Body of pancreas (tissue), 4 donors: ENCODE measurements around the gene IFT22. TPM values are rescaled to one million over a fixed set of nuclear protein-coding genes. Genes with fewer than 3 reads are reported as not detected.

Experiments used
- ATAC-seq: fragments of 150-250 bp; one replicate; pipeline ENCODE4 v1.9.1; 2016
- DNase-seq, 4 donors: peaks; one replicate each; pipeline ENCODE4 v3.0.0-alpha.2; 2019
- H3K27ac ChIP-seq, 4 donors: fragments of 200-600 bp; sonication (generic); 1 replicate in 3 of 4; 2 replicates in 1 of 4; pipeline versions ENCODE4 v1.5.1 to v1.6.1; 2016 to 2019; ENCODE audit warnings: mild to moderate bottlenecking in 1 of 4, mixed read lengths in 1 of 4, moderate library complexity in 1 of 4
- H3K27me3 ChIP-seq, 2 donors: fragments of 200-600 bp; sonication (generic); one replicate each; pipeline ENCODE4 v1.6.0; 2016; ENCODE audit warnings: mild to moderate bottlenecking in 1 of 2
- H3K36me3 ChIP-seq, 2 donors: fragments of 200-600 bp; sonication (generic); replicated peaks in 1 of 2; 2 replicates each; pipeline ENCODE4 v1.5.1; 2016; ENCODE audit warnings: low read depth in 2 of 2; ENCODE audit not compliant: insufficient read depth in 1 of 2
- H3K4me1 ChIP-seq: fragments of 200-600 bp; sonication (generic); one replicate; pipeline ENCODE4 v1.6.0; 2016
- H3K4me3 ChIP-seq, 2 donors: fragments of 200-600 bp; sonication (generic); 1 replicate in 1 of 2; 2 replicates in 1 of 2; pipeline ENCODE4 v1.5.1; 2016 to 2019
- H3K9me3 ChIP-seq, 3 donors: fragments of 200-600 bp; sonication (generic); 1 replicate in 2 of 3; 2 replicates in 1 of 3; pipeline ENCODE4 v1.5.1; 2016
- POLR2A ChIP-seq, 3 donors: fragments of 450-650 bp; IDR thresholded peaks; one replicate each; pipeline ENCODE4 v1.6.1; 2016; ENCODE audit warnings: antibody characterized with exemption in 3 of 3, mild to moderate bottlenecking in 2 of 3
- WGBS, 2 donors: methylation state at CpG; one replicate each; pipeline ENCODE4 v1.1.5; 2017; 5-methylcytosine and 5-hydroxymethylcytosine counted together
- intact Hi-C: fragments of 100-400 bp; cut with DNase I; formaldehyde crosslinking; loops from one replicate; pipeline ENCODE4 v1.15.1; 2023
- total RNA-seq, 2 donors: library from RNA; depleted of rRNA; stranded (reverse); fragments of >200 nt; gene quantifications; one replicate each; pipeline ENCODE4 v1.1.0, GENCODE V29; 2016
- TF ChIP-seq, protein P1 (sequence below), 7 experiments: fragments of 450-650 bp in 4 of 7; fragments of 200-600 bp in 3 of 7; sonication (generic) in 3 of 7; IDR thresholded peaks; one replicate each; pipeline ENCODE4 v1.5.1; 2016 to 2019; ENCODE audit warnings: antibody characterized with exemption in 7 of 7

IFT22 gene
- total RNA-seq, 2 donors from 2014 or later = 18.7 to 31.0 TPM

DNA sequence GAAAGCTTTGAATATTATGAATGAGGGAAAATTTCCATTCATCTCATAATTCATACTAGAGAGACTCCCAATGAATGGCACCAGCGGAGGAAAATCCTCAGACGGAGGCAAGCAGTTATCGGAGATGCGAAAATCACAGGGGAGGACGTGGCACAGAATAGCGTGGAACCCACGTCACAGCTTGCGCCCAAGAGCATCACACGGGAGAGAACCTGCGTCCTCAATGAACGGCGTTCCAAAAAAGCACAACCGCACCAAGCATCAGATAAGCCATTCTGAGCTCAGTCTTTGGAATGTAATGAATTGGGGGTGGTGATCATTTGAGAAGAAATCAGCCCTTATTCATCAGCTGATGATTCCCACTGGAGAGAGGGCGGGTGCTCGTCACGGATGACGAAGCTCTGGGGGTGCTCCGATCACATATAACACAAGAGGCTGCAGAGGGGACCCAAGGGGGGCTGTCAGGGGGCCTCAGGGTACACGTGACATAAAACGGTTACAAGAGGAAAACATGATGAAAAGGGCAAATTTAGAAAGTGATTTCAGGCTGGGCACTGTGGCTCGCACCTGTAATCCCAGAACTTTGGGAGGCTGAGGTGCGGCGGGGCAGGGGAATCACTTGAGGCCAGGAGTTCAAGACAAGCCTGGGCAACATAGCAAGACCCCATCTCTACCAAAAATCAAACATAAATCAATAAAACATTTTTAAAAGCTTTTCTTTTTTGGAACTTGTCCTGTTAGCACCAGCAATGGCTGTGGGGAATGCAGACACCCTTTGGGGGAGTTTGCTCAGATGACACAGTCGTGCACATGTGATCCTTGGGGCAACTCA lies 42.9 kb downstream of the IFT22 start:
- Histone ChIP-seq H3K9me3 (no peaks in the 10 kb centered on the region), H3K4me3 (no peak overlapping the region), H3K36me3 (no peaks in the 10 kb centered on the region), H3K4me1 (peaks cover 6% of the 10 kb centered on the region), H3K27me3 (peaks cover 0 to 4% of the 10 kb centered on the region in 2 donors), H3K27ac (no peak overlapping the region)
- WGBS, 2 donors = 76 to 78% methylated on average over 24 of the region's 24 CpGs
- no peak for ATAC-seq
- intact Hi-C loops = no loop called here
- no peak for DNase-seq
- TF ChIP-seq, protein P1, sequence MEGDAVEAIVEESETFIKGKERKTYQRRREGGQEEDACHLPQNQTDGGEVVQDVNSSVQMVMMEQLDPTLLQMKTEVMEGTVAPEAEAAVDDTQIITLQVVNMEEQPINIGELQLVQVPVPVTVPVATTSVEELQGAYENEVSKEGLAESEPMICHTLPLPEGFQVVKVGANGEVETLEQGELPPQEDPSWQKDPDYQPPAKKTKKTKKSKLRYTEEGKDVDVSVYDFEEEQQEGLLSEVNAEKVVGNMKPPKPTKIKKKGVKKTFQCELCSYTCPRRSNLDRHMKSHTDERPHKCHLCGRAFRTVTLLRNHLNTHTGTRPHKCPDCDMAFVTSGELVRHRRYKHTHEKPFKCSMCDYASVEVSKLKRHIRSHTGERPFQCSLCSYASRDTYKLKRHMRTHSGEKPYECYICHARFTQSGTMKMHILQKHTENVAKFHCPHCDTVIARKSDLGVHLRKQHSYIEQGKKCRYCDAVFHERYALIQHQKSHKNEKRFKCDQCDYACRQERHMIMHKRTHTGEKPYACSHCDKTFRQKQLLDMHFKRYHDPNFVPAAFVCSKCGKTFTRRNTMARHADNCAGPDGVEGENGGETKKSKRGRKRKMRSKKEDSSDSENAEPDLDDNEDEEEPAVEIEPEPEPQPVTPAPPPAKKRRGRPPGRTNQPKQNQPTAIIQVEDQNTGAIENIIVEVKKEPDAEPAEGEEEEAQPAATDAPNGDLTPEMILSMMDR (IDR thresholded peaks at IDR 0.05) = no peak
- TF ChIP-seq POLR2A (IDR thresholded peaks at IDR 0.05) = no peak

DNA sequence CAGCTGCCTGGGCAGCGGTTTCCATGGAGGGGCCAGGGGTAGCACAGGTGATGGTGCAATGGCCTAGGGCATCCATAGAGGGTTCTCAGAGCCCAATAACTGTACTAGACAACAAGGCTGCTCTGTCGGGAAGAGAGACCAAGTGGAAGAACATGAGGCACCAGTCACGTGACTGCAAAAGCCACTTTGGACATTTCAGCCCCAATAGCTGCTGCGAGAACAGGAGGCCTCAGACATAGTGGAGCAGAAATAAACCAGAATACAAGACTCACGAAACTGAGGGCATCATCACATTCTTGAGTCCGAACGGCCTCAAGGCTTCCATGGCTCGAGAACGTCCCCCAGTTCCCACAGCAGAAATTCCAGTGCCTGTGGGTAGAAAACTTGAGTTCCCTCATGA lies 44.5 kb downstream of the IFT22 start:
- TF ChIP-seq, protein P1 (IDR thresholded peaks at IDR 0.05) = no peak
- no peak for TF ChIP-seq POLR2A (IDR thresholded peaks at IDR 0.05)
- ATAC-seq = no peak
- Histone ChIP-seq H3K4me3 (no peak overlapping the region), H3K4me1 (no peaks in the 10 kb centered on the region), H3K27me3 (peaks cover 0 to 4% of the 10 kb centered on the region in 2 donors), H3K9me3 (no peaks in the 10 kb centered on the region), H3K36me3 (no peaks in the 10 kb centered on the region), H3K27ac (no peak overlapping the region)
- intact Hi-C loops = no loop called here
- no peak for DNase-seq
- 62 to 76% methylated on average over 9 of the region's 9 CpGs for WGBS, 2 donors

- Histone ChIP-seq H3K27ac (no peak overlapping the region), H3K36me3 (no peaks in the 10 kb centered on the region), H3K27me3 (peaks cover 0 to 4% of the 10 kb centered on the region in 2 donors), H3K4me1 (no peaks in the 10 kb centered on the region), H3K9me3 (no peaks in the 10 kb centered on the region), H3K4me3 (no peak overlapping the region)
- TF ChIP-seq, protein P1 (IDR thresholded peaks at IDR 0.05) = no peak
- TF ChIP-seq POLR2A (IDR thresholded peaks at IDR 0.05) = no peak
- ATAC-seq (no peak), DNase-seq (no peak)
- intact Hi-C loops = no loop called here
- whole genome bisulfite sequencing, 2 donors = 46 to 57% methylated on average over 4 of the region's 4 CpGs
These were observed 48.4 kb downstream of the IFT22 start for GRCh38 chr7:101273206-101273605.

GRCh38 chr7:101271021-101271420 lies 50.6 kb downstream of the IFT22 start:
- TF ChIP-seq, protein P1 (IDR thresholded peaks at IDR 0.05) = no peak
- Histone ChIP-seq H3K4me3 (no peak overlapping the region), H3K27me3 (peaks cover 0 to 4% of the 10 kb centered on the region in 2 donors), H3K4me1 (no peaks in the 10 kb centered on the region), H3K36me3 (no peaks in the 10 kb centered on the region), H3K9me3 (no peaks in the 10 kb centered on the region), H3K27ac (no peak overlapping the region)
- DNase-seq (no peak), ATAC-seq (no peak)
- WGBS, 2 donors = 74 to 78% methylated on average over 5 of the region's 5 CpGs
- intact Hi-C loops = no loop called here

GRCh38 chr7:101269664-101270063 lies 51.9 kb downstream of the IFT22 start:
- no peaks in the 10 kb centered on the region for H3K36me3 ChIP-seq
- TF ChIP-seq, protein P1 (IDR thresholded peaks at IDR 0.05) = no peak
- TF ChIP-seq POLR2A (IDR thresholded peaks at IDR 0.05) = no peak
- intact Hi-C loops = no loop called here
- no peak for DNase-seq
- no peak overlapping the region for H3K27ac ChIP-seq
- no peak overlapping the region for H3K4me3 ChIP-seq
- peaks cover 0 to 3% of the 10 kb centered on the region in 2 donors for H3K27me3 ChIP-seq
- WGBS, 2 donors = 81% methylated on average over 21 of the region's 21 CpGs
- no peak for ATAC-seq
- no peaks in the 10 kb centered on the region for H3K9me3 ChIP-seq
- H3K4me1 ChIP-seq = no peaks in the 10 kb centered on the region
